Kidney (tissue), 14 donors: ENCODE measurements around the gene PPP1R37. TPM values are rescaled to one million over a fixed set of nuclear protein-coding genes. Genes with fewer than 3 reads are reported as not detected.
A peak's percentile ranks its signal among the peaks of the same experiment; 100 is the strongest.

Experiments used
- DNase-seq, 5 donors: peaks; one replicate each; pipeline ENCODE4 v3.0.0-alpha.2; 2013 to 2020
- FAIRE-seq: peaks from 2 replicates; lab custom pipeline; 2012; peaks lifted over from hg19 to GRCh38; lab: Jason Lieb, UNC
- H3K27ac ChIP-seq, 2 donors: one replicate each; pipeline ENCODE4 v1.7.0; 2013; ENCODE audit warnings: low read depth in 2 of 2, low read length in 2 of 2, inconsistent platforms in 1 of 2
- H3K27me3 ChIP-seq: one replicate; pipeline ENCODE4 v1.7.1; 2013; ENCODE audit warnings: low read length, inconsistent platforms; ENCODE audit not compliant: control insufficient read depth, insufficient read depth
- H3K36me3 ChIP-seq, 3 donors: one replicate each; pipeline versions ENCODE4 v1.7.0 to v1.7.1; 2013; ENCODE audit warnings: low read length in 3 of 3, control low read depth in 1 of 3, inconsistent platforms in 1 of 3; ENCODE audit not compliant: insufficient read depth in 3 of 3, control insufficient read depth in 2 of 3
- H3K4me1 ChIP-seq, 3 donors: one replicate each; pipeline versions ENCODE4 v1.7.0 to v1.7.1; 2013; ENCODE audit warnings: low read length in 3 of 3, inconsistent platforms in 1 of 3, low read depth in 1 of 3; ENCODE audit not compliant: control insufficient read depth in 2 of 3, insufficient read depth in 2 of 3
- H3K4me3 ChIP-seq, 3 donors: one replicate each; pipeline versions ENCODE4 v1.7.0 to v1.8.1; 2013; ENCODE audit warnings: low read length in 3 of 3, control low read depth in 1 of 3, inconsistent platforms in 1 of 3
- H3K9ac ChIP-seq, 3 donors: one replicate each; pipeline versions ENCODE4 v1.7.0 to v1.7.1; 2013; ENCODE audit warnings: low read length in 3 of 3, control low read depth in 1 of 3, inconsistent platforms in 1 of 3
- H3K9me3 ChIP-seq, 3 donors: one replicate each; pipeline versions ENCODE4 v1.7.0 to v1.7.1; 2013; ENCODE audit warnings: low read length in 3 of 3, control low read depth in 1 of 3, inconsistent platforms in 1 of 3; ENCODE audit not compliant: control insufficient read depth in 2 of 3, insufficient read depth in 1 of 3
- intact Hi-C: fragments of 100-400 bp; cut with DNase I; formaldehyde crosslinking; loops from one replicate; pipeline ENCODE4 v1.11.1; 2022
- polyA plus RNA-seq: library from polyadenylated mRNA; stranded (reverse); fragments of 350-450 nt; fragmentation: Illumina TruSeq; extraction: RNeasy Lipid Tissue Mini Kit (QIAGEN cat#74804); gene quantifications from one replicate; pipeline ENCODE4 v1.2.3, GENCODE V29; 2014; ENCODE audit warnings: low read depth, low replicate concordance; ENCODE audit not compliant: insufficient read depth
- total RNA-seq: library from RNA; stranded (reverse); fragmentation: NEBNext Ultra II Directional; extraction: Animal tissue kit (Norgen Biotek cat#: 25700); gene quantifications from one replicate; pipeline ENCODE4 v1.2.1, GENCODE V29; 2021
- TF ChIP-seq, protein P1 (sequence below): IDR thresholded peaks from 3 replicates; pipeline ENCODE4 v1.5.1; 2012; ENCODE audit warnings: mild to moderate bottlenecking, moderate library complexity, borderline replicate concordance; ENCODE audit not compliant: insufficient read depth; ENCODE audit errors: extremely low read depth
- donor health status: control.
- donor health status: control.
- donor health status: control.
- donor health status: control.
- donor health status: control.
- donor health status: DM: yes; HTN: yes; CAD: no.
- donor health status: Normal renal cell carcinoma (clear cell type).

PPP1R37 gene
- total and polyA plus RNA-seq, 2 donors from 2014 or later: 21.6 to 33.0 TPM

DNA sequence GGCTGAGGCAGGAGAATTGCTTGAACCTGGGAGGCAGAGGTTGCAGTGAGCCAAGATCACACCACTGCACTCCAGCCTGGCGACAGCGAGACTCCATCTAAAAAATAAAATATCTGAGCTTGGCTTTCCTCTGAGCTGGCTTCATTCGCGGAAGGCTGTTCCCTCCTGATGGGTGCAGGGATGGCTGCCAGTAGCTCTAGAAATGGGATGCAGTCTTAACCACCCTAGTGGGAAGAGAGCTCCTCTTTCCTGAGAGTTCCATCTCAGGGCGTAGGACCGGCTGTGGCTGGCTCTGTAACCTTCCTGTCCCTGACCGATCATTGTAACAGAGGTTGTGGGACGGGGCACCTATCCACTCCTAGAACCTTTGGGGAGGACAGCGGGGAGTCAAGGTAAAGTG lies 32.4 kb downstream of the PPP1R37 start:
- no peak overlapping the region for H3K9ac ChIP-seq

DNA sequence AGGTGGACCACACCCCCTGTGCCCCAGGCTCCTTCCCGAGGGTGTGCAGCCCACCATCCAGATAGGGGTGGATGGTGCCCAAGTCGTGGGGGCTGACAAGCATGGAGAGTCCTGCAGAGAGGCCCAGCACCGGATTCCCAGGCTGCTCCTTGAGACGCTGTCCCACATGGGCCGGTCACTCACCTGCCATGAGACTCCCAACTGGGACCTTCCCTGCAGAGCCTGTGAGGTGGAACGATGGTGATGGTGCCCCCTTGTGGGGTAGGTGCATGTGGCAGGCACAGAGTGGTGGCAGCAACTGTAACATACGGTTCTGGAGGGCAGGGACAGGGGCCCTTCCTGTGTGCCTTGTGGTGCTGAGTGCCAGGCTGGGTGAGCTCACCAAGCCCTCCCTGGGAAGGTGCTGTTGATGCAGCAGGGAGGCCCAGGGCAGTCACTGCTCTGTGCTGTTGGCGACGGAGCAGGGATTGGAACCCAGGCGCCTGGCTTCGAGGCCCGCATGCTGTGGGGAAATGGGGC lies 33.1 kb downstream of the PPP1R37 start:
- intact Hi-C loops: no loop called here
- no peak overlapping the region for H3K27ac ChIP-seq
- H3K36me3 ChIP-seq: no peaks in the 10 kb centered on the region
- TF ChIP-seq, protein P1, sequence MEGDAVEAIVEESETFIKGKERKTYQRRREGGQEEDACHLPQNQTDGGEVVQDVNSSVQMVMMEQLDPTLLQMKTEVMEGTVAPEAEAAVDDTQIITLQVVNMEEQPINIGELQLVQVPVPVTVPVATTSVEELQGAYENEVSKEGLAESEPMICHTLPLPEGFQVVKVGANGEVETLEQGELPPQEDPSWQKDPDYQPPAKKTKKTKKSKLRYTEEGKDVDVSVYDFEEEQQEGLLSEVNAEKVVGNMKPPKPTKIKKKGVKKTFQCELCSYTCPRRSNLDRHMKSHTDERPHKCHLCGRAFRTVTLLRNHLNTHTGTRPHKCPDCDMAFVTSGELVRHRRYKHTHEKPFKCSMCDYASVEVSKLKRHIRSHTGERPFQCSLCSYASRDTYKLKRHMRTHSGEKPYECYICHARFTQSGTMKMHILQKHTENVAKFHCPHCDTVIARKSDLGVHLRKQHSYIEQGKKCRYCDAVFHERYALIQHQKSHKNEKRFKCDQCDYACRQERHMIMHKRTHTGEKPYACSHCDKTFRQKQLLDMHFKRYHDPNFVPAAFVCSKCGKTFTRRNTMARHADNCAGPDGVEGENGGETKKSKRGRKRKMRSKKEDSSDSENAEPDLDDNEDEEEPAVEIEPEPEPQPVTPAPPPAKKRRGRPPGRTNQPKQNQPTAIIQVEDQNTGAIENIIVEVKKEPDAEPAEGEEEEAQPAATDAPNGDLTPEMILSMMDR: peak; percentile 60
- H3K9ac ChIP-seq: no peak overlapping the region
- peak in 4 of 5 donors; percentile 73 to 76 (median 74) for DNase-seq
- peaks cover 0 to 20% (median 13%) of the 10 kb centered on the region in 3 donors for H3K4me1 ChIP-seq
- H3K27me3 ChIP-seq: no peaks in the 10 kb centered on the region
- H3K4me3 ChIP-seq: no peak overlapping the region
- no peaks in the 10 kb centered on the region for H3K9me3 ChIP-seq
- no peak for FAIRE-seq

More for the DNA sequence above, 32.4 kb downstream of the PPP1R37 start:
- TF ChIP-seq, protein P1: no peak
- peaks cover 0 to 19% (median 8%) of the 10 kb centered on the region in 3 donors for H3K4me1 ChIP-seq
- no peak for DNase-seq
- no peak overlapping the region for H3K27ac ChIP-seq
- H3K36me3 ChIP-seq: no peaks in the 10 kb centered on the region
- FAIRE-seq: no peak
- H3K27me3 ChIP-seq: no peaks in the 10 kb centered on the region
- intact Hi-C loops: no loop called here
- no peaks in the 10 kb centered on the region for H3K9me3 ChIP-seq
- H3K4me3 ChIP-seq: no peak overlapping the region

DNA sequence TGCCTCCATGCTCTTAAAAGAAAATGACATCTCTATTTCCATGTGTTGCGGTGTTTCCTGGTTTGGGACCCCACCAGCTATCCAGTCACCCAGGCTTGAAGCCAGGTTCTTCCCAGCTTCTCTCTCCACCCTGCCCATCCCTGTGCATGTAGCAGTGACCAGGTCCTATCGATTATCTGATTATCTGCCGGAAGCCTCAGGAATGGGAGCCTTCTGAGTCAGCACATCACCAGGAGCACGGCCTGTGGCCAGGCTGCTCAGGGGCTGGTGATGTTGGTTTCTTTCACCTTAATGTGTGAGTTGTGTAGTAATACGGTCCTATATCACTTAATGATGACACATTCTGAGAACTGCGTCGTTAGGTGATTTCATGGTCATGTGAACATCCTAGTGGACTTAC lies 33.7 kb downstream of the PPP1R37 start:
- no peak overlapping the region for H3K4me3 ChIP-seq
- H3K9me3 ChIP-seq: no peaks in the 10 kb centered on the region
- intact Hi-C loops: no loop called here
- TF ChIP-seq, protein P1: no peak
- H3K27ac ChIP-seq: no peak overlapping the region
- no peaks in the 10 kb centered on the region for H3K36me3 ChIP-seq
- peaks cover 0 to 20% (median 13%) of the 10 kb centered on the region in 3 donors for H3K4me1 ChIP-seq
- no peak for DNase-seq
- no peak for FAIRE-seq
- H3K27me3 ChIP-seq: no peaks in the 10 kb centered on the region
- no peak overlapping the region for H3K9ac ChIP-seq

DNA sequence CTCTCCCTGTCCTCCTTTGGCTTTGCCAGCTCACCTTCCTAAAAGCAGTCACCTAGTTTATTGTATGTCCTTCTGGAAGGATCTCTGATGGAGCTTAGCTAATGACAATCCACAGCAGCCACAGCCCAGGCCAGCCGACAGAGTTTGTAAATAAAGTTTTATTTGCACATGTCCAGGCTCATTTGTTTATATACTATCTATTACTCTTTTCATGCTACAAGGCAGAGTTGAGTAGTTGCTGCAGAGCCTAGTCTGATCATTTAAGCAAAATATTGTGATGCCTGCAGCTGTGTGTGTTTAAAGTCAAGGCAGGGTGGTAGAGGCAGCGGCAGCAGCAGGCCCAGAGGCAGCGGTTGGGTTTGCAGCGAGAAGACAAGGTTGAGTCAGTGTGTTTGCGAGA lies 35.2 kb downstream of the PPP1R37 start:
- Histone ChIP-seq H3K9ac (no peak overlapping the region), H3K27ac (no peak overlapping the region), H3K27me3 (no peaks in the 10 kb centered on the region), H3K36me3 (no peaks in the 10 kb centered on the region), H3K4me1 (peaks cover 0 to 15% (median 9%) of the 10 kb centered on the region in 3 donors), H3K4me3 (no peak overlapping the region), H3K9me3 (no peaks in the 10 kb centered on the region)
- DNase-seq: no peak
- no peak for FAIRE-seq
- intact Hi-C loops: no loop called here
- TF ChIP-seq, protein P1: no peak
